Spleen (tissue), 7 donors: ENCODE measurements around the gene DHX35.
A peak's percentile ranks its signal among the peaks of the same experiment; 100 is the strongest.

Experiments
- CTCF ChIP-seq, 11 experiments: fragments of 200-600 bp in 7 of 11; fragments of 450-650 bp in 4 of 11; sonication (generic) in 4 of 11; IDR thresholded peaks in 8 of 11; conservative IDR thresholded peaks in 3 of 11; 1 replicate in 7 of 11; 2 replicates in 4 of 11; pipeline versions ENCODE4 v1.4.0 to v1.8.0; 2016 to 2021; ENCODE audit warnings: antibody characterized with exemption in 11 of 11, inconsistent platforms in 4 of 11, mild to moderate bottlenecking in 1 of 11
- POLR2A ChIP-seq, 3 donors: fragments of 450-650 bp; IDR thresholded peaks; one replicate each; pipeline ENCODE4 v1.5.1; 2017; ENCODE audit warnings: antibody characterized with exemption in 3 of 3, mild to moderate bottlenecking in 1 of 3
- POLR2AphosphoS5 ChIP-seq, 3 donors: sonication (generic); formaldehyde crosslinking; IDR thresholded peaks; one replicate each; pipeline ENCODE4 v1.5.1; 2017; ENCODE audit warnings: antibody characterized with exemption in 3 of 3
- donor health status: DM: no; HTN: no; CAD: no; lungs with moderate emphysema.
- donor health status: DM: no; HTN: no; CAD: no.
- donor health status: DM: no; HTN: no; CAD: no.

- TF ChIP-seq CTCF (IDR thresholded peaks at IDR 0.05 in 8 of 11, conservative IDR thresholded peaks at IDR 0.05 in 3 of 11) (no peak), POLR2A (IDR thresholded peaks at IDR 0.05) (no peak), POLR2AphosphoS5 (IDR thresholded peaks at IDR 0.05) (peak in 1 of 3 donors; percentile 19)
Measured at GRCh38 chr20:38919683-38920082, 42.5 kb upstream of the DHX35 start.
